ENCODE results near the gene LRRC37B.
"Not testable (repeated sequence)": the region's sequence is repeated elsewhere in the genome, so short reads cannot be mapped to it uniquely, and the experiment has no call there.

LRRC37B gene

GRCh38 chr17:32042266-32042665, 35.1 kb downstream of the LRRC37B start:
- DNase-seq, result not testable (repeated sequence)

DNA sequence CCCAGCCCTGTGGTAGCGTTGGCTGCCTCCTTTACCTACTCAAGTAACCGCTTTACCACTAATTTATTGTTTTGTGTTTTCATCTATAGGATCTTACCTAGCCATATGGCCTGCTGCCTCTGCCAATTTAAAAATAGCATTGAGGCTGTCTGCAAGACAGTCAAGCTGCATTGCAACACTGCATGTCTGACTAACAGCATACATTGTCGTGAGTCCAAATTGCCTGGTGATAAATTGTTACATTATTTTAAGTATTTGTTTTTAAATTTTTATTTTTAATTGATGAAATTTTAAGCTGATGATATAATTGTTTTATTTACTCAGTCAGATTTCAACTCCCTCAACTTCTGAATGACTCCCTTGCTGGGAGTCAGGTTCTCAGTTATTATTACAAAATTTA, 38.4 kb downstream of the LRRC37B start:
- not testable (repeated sequence) for DNase-seq

DNA sequence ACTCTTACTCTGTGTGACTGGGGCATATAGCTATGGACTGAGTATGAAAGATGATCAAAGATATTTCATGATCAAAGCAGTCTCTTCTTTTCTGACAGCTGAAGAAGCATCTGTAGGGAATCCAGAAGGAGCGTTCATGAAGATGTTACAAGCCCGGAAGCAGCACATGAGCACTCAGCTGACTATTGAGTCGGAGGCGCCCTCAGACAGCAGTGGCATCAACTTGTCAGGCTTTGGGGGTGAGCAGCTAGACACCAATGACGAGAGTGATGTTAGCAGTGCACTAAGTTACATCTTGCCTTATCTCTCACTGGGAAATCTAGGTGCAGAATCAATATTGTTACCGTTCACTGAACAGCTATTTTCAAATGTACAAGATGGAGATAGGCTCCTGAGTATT, 40.5 kb downstream of the LRRC37B start:
- not testable (repeated sequence) for DNase-seq

DNA sequence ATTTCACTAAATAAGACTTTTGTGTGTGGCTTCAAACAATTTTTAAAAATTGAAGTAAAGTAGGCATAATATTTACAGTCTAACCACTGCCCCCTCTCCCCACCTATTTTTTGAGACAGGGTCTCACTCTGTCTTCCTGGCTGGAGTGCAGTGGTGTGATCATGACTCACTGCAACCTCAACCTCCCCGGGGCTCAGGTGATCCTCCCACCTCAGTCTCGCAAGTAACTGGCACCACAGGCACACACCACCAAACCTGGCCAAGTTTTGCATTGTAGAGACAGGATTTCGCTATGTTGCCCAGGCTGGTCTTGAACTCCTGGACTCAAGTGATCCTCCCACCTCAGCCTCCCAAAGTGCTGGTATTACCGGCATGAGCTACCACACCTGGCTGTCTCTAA, 47.8 kb downstream of the LRRC37B start:
- DNase-seq, result not testable (repeated sequence)

- DNase-seq, result not testable (repeated sequence)
Measured at GRCh38 chr17:32055425-32055824, 48.2 kb downstream of the LRRC37B start.

GRCh38 chr17:32056500-32056899, 49.3 kb downstream of the LRRC37B start:
- DNase-seq, result not testable (repeated sequence)

DNA sequence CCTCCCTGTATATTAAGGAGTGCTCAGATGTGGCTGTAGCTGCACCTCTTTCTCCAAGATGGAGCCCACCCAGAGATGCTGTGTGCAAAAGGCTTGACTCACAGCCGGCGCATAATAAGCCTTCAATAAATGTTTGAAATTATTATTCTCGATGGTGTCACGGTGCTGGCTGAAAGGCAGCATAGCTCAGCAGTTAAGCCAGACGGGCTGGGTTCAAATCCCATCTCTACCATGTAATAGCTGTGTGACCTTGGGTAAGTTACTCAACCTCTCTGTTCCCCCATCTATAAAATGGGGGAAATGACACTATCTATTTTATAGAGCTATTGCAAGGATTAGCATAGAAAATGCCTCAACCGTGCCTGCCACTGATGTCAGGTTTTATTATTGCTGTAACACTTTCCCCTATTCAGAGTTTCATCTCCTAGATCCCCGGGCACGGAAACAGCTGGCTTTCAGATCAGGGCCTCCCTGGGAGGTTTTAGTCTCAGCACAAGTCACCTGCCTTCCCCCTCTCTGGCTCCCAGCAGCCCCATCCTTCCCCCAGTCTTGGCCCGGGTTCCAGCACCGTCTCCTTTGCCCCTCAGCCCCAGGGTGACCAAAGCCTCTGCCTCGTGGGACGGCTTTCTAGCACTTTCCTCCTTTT, 50.4 kb downstream of the LRRC37B start:
- not testable (repeated sequence) for DNase-seq

DNA sequence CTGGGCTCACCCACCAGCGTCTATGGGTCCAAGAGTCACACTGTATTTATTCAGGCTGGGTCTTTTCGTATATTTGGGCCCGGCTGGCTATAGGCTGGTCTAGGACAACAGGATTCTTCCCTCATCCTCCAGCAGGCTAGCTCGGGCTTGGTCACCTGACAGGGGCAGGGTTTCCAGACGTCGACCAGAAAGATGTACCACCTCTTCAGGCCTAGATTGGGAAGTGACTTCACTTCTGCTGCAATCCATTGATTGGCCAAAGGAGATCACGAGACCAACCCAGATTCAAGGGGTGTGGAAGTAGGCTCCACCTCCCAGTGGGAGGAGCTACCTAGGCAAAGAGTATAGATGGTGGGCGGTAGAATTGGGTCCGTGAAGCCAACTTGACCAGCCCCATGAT, 53.5 kb downstream of the LRRC37B start:
- not testable (repeated sequence) for DNase-seq

DNA sequence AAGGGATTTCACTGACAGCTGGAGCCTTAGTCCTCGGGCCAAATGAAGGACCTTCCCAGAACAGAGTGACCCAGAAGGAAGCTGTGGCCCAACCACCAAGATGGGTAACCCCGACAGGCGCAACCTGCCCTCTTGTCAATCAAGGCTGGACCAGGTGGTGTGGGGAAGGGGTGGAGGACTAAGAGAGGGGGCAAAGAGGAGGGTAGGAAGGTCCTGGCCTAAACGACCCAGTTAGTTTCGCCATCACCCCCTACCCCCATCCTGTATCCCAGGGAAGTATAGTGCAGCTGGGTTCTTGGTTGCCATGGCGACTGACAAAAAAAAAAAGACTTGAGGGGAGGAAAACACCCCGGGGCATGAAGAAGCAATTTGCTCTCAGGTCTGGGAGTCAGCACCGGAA, 54.7 kb downstream of the LRRC37B start:
- DNase-seq, result not testable (repeated sequence)

DNA sequence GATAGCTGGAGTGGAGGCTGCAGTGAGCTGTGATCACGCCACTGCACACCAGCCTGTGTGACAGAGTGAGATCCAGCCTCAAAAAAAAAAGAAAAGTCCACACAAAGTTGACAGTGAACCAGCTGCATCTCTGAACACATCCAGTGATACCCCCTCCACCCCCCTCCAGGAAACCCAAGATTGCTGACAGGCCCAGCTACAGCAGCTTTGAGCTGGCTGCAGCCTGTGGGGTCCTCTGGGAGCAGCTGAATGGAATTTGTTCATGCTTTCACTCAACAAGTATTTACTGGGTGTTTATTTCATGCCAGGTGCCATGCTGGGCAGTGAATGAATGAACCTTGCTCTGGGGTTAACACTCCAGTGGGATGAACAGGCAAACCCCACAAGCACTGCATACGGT, 56.9 kb downstream of the LRRC37B start:
- not testable (repeated sequence) for DNase-seq

- DNase-seq, result not testable (repeated sequence)
Measured at GRCh38 chr17:32066123-32066680, 59.0 kb downstream of the LRRC37B start.

DNA sequence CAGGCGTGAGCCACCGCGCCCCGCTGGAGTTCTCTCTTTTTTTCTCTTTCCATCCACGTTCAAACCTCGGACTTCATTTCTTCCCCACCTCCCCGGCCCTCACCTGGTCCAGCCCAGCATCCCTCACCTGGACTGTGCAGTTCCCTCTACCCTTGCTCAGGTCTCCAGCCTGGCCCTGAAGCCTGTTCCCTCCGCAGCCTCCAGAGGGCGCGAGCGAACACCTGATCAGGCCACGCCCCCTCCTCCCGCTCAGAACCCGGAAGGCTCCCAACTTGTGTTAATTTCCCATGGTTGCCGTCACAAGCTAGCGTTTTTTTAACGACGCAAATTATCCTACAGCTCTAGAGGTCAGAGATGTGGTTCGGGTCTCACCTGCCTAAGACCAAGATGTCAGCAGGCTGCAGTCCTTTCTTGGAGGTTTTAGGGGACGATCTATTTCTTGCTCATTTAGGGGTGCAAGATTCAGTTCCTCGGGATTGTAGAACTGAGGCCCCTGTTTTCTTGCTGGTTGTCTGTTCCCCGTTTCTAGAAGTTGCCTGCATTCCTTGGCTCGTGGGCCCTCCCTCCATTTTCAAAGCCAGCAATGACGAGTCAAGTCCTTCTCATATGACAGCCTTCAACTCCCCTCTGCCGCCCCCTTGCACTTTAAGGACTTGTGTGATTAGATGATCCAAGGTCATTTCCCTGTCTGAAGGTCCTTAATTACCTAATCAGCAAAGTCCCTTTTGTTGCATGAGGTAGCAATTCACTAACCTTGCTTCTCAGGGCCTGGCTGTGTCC, 59.9 kb downstream of the LRRC37B start:
- peak; percentile 43 for DNase-seq

GRCh38 chr17:32069067-32069466, 61.9 kb downstream of the LRRC37B start:
- DNase-seq, result not testable (repeated sequence)

DNA sequence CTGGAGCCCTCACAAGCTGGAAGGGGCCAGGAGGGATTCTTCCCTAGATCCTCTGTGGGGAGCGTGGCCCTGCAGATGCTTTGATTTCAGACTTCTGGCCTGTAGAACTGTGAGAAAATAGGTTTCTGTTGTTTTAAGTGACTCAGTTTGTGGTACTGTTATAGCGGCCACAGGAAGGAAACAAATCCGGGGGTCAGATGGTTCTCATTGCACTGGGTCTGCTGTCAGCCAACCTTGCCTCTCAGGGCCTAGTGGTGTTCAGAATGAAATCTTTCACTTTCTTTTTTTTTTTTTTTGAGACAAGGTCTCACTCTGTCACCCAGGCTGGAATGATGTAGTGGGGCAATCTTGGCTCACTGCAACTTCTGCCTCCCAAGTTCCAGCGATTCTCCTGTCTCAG, 64.8 kb downstream of the LRRC37B start:
- DNase-seq, result not testable (repeated sequence)

- not testable (repeated sequence) for DNase-seq
Measured at GRCh38 chr17:32073131-32073530, 65.9 kb downstream of the LRRC37B start.

GRCh38 chr17:32079753-32080152, 72.6 kb downstream of the LRRC37B start:
- peak; percentile 38 for DNase-seq

DNA sequence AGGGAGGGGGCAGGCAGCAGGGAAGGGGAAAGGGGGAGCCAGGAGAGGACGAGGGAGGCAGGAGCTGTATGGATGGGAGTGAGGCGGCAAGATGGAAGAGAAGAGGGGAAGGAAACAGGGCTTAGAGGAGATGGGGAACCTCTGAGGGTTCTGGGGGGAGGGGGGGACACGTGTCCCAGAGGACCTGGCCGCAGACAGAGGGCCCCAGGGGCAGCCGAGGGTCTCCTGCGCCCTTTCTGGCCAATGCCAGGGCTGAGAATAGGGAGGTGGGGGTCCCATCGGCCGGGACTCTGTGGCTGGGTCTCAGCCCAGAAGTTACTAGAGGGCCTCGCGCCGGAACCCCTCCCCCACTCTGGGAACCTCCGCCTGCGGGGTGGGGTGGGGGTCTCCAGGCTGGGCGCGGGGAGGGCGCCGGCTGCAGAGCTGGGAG, 76.4 kb downstream of the LRRC37B start:
- not testable (repeated sequence) for DNase-seq

DNA sequence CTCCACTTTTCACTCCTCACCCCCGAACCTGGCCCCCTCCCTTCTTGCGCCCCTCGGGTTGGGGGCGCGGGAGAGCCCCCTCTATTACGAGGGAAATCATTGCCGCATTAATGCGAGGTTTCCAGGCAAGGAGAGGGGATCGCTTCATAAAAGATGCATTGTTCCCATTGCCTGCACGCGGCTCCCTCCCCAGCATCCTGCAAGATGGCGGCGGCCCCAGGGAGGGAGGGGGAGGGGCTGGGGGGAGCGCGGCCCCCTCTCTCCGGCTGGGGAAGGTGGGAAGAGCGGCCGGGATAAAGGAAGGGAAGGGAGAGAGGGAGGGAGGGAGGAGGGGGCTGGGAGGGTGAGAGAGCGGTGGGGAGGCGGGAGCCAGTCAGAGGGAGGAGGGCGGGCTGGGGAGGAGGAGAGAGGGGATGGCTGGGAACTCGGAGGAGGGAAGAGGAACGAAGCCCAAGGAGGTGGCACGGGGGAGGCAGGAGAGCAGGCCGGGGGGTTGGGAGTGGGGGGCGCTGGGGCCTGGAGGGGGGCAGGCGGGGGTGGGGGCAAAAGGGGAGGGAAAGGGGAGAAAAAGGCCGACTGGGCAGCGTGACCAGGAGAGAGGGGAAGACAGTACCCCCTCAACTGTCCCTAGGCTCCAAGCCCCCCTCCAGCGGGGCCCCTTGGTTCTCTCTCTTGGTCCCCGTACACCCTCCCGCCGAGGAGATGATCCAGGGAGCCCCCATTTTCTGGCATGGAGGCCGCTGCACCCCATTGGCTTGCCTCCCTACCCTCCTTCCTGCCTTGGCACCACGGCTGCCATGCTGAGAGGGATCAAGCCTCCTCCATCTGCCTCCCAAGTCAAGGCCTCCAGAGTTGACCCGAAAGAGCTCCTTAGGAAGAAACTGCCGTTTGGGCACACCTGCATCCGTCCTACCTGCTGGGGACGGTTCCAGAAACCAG, 77.1 kb downstream of the LRRC37B start:
- DNase-seq, result not testable (repeated sequence)

GRCh38 chr17:32084942-32085829, 78.0 kb downstream of the LRRC37B start:
- DNase-seq, result not testable (repeated sequence)

DNA sequence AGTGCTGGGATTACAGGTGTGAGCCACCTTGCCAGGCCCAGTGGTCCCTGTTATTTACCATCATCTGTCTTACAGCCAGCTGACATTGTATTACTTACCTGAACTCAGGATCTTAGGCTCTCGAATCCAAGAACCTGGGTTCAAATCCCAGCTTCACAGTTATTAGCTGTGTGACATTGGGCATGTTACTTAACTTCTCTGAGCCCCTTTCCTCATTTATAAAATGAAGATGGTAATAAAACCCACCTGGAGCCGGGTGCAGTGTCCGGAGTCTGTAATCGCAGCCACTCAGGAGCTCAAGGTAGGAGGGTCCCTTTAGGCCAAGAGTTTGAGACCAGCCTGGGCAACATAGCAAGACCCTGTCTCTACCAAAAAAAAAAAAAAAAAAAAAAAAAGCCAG, 79.7 kb downstream of the LRRC37B start:
- DNase-seq, result not testable (repeated sequence)

DNA sequence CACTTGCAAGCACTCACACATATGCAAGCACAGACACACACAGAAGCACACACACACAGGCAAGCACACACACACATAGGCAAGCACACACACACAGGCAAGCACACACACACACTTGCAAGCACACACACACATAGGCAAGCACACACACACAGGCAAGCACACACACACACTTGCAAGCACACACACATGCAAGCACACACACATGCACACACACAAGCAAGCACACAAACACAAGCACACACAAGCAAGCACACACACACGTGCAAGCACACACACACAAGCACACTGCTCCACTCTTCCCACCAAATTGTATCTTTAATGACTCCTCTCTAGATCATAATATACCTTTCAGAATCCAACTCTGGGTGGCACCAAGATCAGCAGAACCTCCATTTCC, 84.9 kb downstream of the LRRC37B start:
- DNase-seq, result not testable (repeated sequence)

GRCh38 chr17:32099686-32100085, 92.5 kb downstream of the LRRC37B start:
- DNase-seq, result no peak
